Uterus (tissue), 2 donors: ENCODE data around the gene SV2B.

Experiments used
- POLR2A ChIP-seq, 2 donors: fragments of 450-650 bp; IDR thresholded peaks; one replicate each; pipeline ENCODE4 v1.6.1; 2016; ENCODE audit warnings: antibody characterized with exemption in 2 of 2, mild to moderate bottlenecking in 1 of 2, moderate library complexity in 1 of 2
- TF ChIP-seq, protein P1 (sequence below), 4 experiments: fragments of 200-600 bp in 2 of 4; fragments of 450-650 bp in 2 of 4; sonication (generic) in 2 of 4; IDR thresholded peaks; one replicate each; pipeline ENCODE4 v1.5.1; 2016 to 2019; ENCODE audit warnings: antibody characterized with exemption in 4 of 4, mild to moderate bottlenecking in 2 of 4, moderate library complexity in 1 of 4

DNA sequence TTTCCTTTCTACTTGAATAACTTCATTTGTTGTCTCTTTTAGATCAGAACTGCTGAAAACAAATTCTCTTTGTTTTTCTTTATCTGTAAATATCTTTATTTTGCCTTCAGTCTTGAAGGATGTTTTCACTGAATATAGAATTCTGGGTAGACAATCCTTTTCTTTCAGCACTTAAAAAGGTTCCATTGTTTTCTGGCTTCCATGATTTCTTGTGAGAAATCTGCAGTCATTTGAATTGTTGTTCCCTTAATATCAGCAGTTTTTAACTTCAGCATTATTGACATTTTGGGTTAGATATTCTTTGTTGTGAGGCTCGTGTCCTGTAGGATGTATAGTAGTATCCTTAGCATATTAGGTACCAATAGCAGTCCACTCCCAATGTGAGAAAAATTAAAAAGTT is 65.8 kb downstream of the SV2B start:
- TF ChIP-seq, protein P1, sequence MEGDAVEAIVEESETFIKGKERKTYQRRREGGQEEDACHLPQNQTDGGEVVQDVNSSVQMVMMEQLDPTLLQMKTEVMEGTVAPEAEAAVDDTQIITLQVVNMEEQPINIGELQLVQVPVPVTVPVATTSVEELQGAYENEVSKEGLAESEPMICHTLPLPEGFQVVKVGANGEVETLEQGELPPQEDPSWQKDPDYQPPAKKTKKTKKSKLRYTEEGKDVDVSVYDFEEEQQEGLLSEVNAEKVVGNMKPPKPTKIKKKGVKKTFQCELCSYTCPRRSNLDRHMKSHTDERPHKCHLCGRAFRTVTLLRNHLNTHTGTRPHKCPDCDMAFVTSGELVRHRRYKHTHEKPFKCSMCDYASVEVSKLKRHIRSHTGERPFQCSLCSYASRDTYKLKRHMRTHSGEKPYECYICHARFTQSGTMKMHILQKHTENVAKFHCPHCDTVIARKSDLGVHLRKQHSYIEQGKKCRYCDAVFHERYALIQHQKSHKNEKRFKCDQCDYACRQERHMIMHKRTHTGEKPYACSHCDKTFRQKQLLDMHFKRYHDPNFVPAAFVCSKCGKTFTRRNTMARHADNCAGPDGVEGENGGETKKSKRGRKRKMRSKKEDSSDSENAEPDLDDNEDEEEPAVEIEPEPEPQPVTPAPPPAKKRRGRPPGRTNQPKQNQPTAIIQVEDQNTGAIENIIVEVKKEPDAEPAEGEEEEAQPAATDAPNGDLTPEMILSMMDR (IDR thresholded peaks at IDR 0.05) = no peak
- TF ChIP-seq POLR2A (IDR thresholded peaks at IDR 0.05) = no peak
